CD8-positive, alpha-beta memory T cell (primary cell): Measurements from ENCODE around the gene TAGLN. TPM values are rescaled to one million over a fixed set of nuclear protein-coding genes. Genes with fewer than 3 reads are reported as not detected.

Experiments used
- CTCF ChIA-PET: fragments of 350-600 bp; sonication (Branson Sonifier 250); formaldehyde crosslinking; loops from one replicate; lab custom pipeline; 2021; ENCODE audit warnings: antibody characterized with exemption; lab: Charles Lee
- POLR2A ChIA-PET: fragments of 350-600 bp; sonication (Branson Sonifier 250); formaldehyde crosslinking; loops from one replicate; lab custom pipeline; 2021; ENCODE audit warnings: antibody characterized with exemption; lab: Charles Lee
- DNase-seq, 5 donors: peaks; one replicate each; pipeline versions ENCODE4 v3.0.0 to v3.0.0-alpha.2; 2020 to 2022; ENCODE audit warnings: mixed read lengths in 1 of 5
- H3K27ac ChIP-seq: one replicate; pipeline ENCODE4 v1.7.0; 2013; ENCODE audit warnings: low read depth, mild to moderate bottlenecking, low read length, moderate library complexity
- H3K27me3 ChIP-seq: 2 replicates; pipeline ENCODE4 v1.7.0; 2013; ENCODE audit warnings: low read length, mild to moderate bottlenecking; ENCODE audit not compliant: insufficient read depth, poor library complexity, severe bottlenecking
- H3K36me3 ChIP-seq: 2 replicates; pipeline ENCODE4 v1.7.0; 2013; ENCODE audit warnings: mild to moderate bottlenecking, low read length, moderate library complexity; ENCODE audit not compliant: insufficient read depth
- H3K4me1 ChIP-seq: 2 replicates; pipeline ENCODE4 v1.7.0; 2013; ENCODE audit warnings: mild to moderate bottlenecking, low read length, moderate library complexity; ENCODE audit not compliant: insufficient read depth
- H3K4me3 ChIP-seq: 2 replicates; pipeline ENCODE4 v1.7.0; 2013; ENCODE audit warnings: mild to moderate bottlenecking, low read length
- H3K9me3 ChIP-seq: 2 replicates; pipeline ENCODE4 v1.7.0; 2013; ENCODE audit warnings: mild to moderate bottlenecking, low read length
- H3K27ac Mint-ChIP-seq, 8 donors: one replicate each; pipeline ENCODE4 v1.8.0; 2020 to 2021; ENCODE audit warnings: mixed read lengths in 8 of 8, mild to moderate bottlenecking in 6 of 8, inconsistent platforms in 3 of 8, moderate library complexity in 3 of 8
- H3K27me3 Mint-ChIP-seq, 2 donors: one replicate each; pipeline ENCODE4 v1.8.0; 2020 to 2021; ENCODE audit warnings: mixed read lengths in 2 of 2, mild to moderate bottlenecking in 1 of 2, moderate library complexity in 1 of 2
- H3K36me3 Mint-ChIP-seq, 3 donors: one replicate each; pipeline ENCODE4 v1.8.0; 2020 to 2021; ENCODE audit warnings: mixed read lengths in 3 of 3, inconsistent platforms in 1 of 3, mild to moderate bottlenecking in 1 of 3
- H3K4me1 Mint-ChIP-seq, 3 donors: one replicate each; pipeline ENCODE4 v1.8.0; 2020 to 2021; ENCODE audit warnings: mixed read lengths in 3 of 3, inconsistent platforms in 1 of 3, mild to moderate bottlenecking in 1 of 3
- H3K4me3 Mint-ChIP-seq, 7 donors: one replicate each; pipeline ENCODE4 v1.8.0; 2020 to 2021; ENCODE audit warnings: mixed read lengths in 7 of 7, mild to moderate bottlenecking in 6 of 7, moderate library complexity in 4 of 7, inconsistent platforms in 2 of 7
- H3K9me3 Mint-ChIP-seq, 5 donors: one replicate each; pipeline ENCODE4 v1.8.0; 2020 to 2022; ENCODE audit warnings: mixed read lengths in 5 of 5, mild to moderate bottlenecking in 3 of 5, moderate library complexity in 2 of 5, inconsistent platforms in 1 of 5
- polyA plus RNA-seq: library from polyadenylated mRNA; unstranded; fragments of 300-500 nt; fragmentation: Illumina TruSeq; gene quantifications from one replicate; pipeline ENCODE4 v1.2.3, GENCODE V29; 2021
- total RNA-seq, 2 experiments: library from RNA; stranded (reverse); gene quantifications; one replicate each; pipeline ENCODE4 v1.2.3, GENCODE V29; 2021

TAGLN gene
- total and polyA plus RNA-seq, 3 experiments from 2014 or later: 0.35 to 2.2 (median 1.8) TPM

DNA sequence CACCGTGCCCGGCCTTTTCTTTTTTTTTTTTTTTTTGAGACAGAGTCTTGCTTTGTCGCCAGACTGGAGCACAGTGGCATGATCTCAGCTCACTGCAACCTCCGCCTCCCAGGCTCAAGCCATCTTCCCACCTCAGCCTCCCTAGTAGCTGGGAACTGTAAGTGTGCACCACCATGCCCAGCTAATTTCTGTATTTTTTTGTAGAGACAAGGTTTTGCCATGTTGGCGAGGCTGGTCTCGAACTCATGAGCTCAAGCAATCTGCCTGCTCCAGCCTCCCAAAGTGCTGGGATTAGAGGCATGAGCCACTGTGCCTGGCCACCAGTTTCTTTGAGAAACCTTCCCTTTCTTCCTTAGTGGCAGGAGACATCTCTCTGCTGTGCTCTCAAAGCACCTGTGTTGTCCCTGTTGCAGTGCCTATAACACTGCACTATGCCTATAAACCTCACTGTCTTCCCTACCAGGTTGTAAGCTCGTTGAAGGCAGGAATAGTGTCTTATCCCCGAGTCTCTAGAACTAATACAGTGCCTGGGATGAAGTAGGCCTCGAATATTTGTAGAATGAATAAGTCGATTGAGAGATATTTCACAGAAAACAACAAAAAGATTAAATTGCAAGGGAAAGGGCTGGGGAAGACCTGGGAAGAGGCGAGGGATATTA, 13.7 kb downstream of the TAGLN start:
- no peaks in the 10 kb centered on the region for H3K4me1 ChIP-seq
- no peaks in the 10 kb centered on the region for H3K27me3 ChIP-seq
- POLR2A ChIA-PET: interaction anchor here (0.7 kb wide), 1 partner anchor 254 kb away, joined by 8 read pairs; no protein-coding TSS in a partner anchor
- no peaks in the 10 kb centered on the region for H3K9me3 ChIP-seq
- peaks cover 0 to 74% (median 26%) of the 10 kb centered on the region in 3 donors for H3K36me3 Mint-ChIP-seq
- CTCF ChIA-PET: interaction anchor here (1.5 kb wide), 1 partner anchor 17 kb away, joined by 3 read pairs; no protein-coding TSS in a partner anchor
- H3K4me1 Mint-ChIP-seq: peaks cover 5 to 23% (median 9%) of the 10 kb centered on the region in 3 donors
- no peaks in the 10 kb centered on the region for H3K9me3 Mint-ChIP-seq
- H3K4me3 Mint-ChIP-seq: peak overlapping the region in 1 of 7 donors; percentile 13
- DNase-seq: no peak
- H3K36me3 ChIP-seq: peaks cover 49% of the 10 kb centered on the region
- H3K27me3 Mint-ChIP-seq: no peaks in the 10 kb centered on the region
- no peak overlapping the region for H3K27ac ChIP-seq
- peak overlapping the region in 2 of 8 donors; percentile 54 to 73 for H3K27ac Mint-ChIP-seq
- H3K4me3 ChIP-seq: no peak overlapping the region

GRCh38 chr11:117214404-117215110, 15.4 kb downstream of the TAGLN start:
- CTCF ChIA-PET: interaction anchor here (1.0 kb wide), 2 partner anchors 12 to 15 kb away, joined by 3 read pairs; no protein-coding TSS in a partner anchor
- Mint-ChIP-seq H3K27ac (peak overlapping the region in 7 of 8 donors; percentile 2 to 81 (median 73)), H3K4me3 (no peak overlapping the region), H3K9me3 (no peaks in the 10 kb centered on the region), H3K4me1 (peaks cover 5 to 23% (median 11%) of the 10 kb centered on the region in 3 donors), H3K27me3 (no peaks in the 10 kb centered on the region), H3K36me3 (peaks cover 0 to 85% (median 39%) of the 10 kb centered on the region in 3 donors)
- DNase-seq: no peak
- Histone ChIP-seq H3K27ac (no peak overlapping the region), H3K4me3 (no peak overlapping the region), H3K36me3 (peaks cover 67% of the 10 kb centered on the region), H3K27me3 (no peaks in the 10 kb centered on the region), H3K4me1 (no peaks in the 10 kb centered on the region), H3K9me3 (no peaks in the 10 kb centered on the region)
- POLR2A ChIA-PET: no interaction called here

- peaks cover 8 to 16% (median 11%) of the 10 kb centered on the region in 3 donors for H3K4me1 Mint-ChIP-seq
- H3K9me3 ChIP-seq: no peaks in the 10 kb centered on the region
- CTCF ChIA-PET: interaction anchor here (1.4 to 1.7 kb wide), 2 partner anchors 9 kb away, joined by 7 to 10 read pairs; no protein-coding TSS in a partner anchor
Observed at GRCh38 chr11:117217141-117218084, 18.2 kb downstream of the TAGLN start.

GRCh38 chr11:117218133-117218915, 19.2 kb downstream of the TAGLN start:
- CTCF ChIA-PET: interaction anchor here (1.4 kb wide), 1 partner anchor 8 kb away, joined by 7 read pairs; no protein-coding TSS in a partner anchor
- H3K27me3 Mint-ChIP-seq: peaks cover 0 to 1% of the 10 kb centered on the region in 2 donors
- Histone ChIP-seq H3K36me3 (peaks cover 84% of the 10 kb centered on the region), H3K27me3 (no peaks in the 10 kb centered on the region), H3K27ac (no peak overlapping the region), H3K4me1 (no peaks in the 10 kb centered on the region), H3K9me3 (no peaks in the 10 kb centered on the region), H3K4me3 (no peak overlapping the region)
- peaks cover 3 to 90% (median 29%) of the 10 kb centered on the region in 3 donors for H3K36me3 Mint-ChIP-seq
- H3K4me3 Mint-ChIP-seq: no peak overlapping the region
- peak overlapping the region in 3 of 8 donors; percentile 4 to 92 (median 60) for H3K27ac Mint-ChIP-seq
- no peak for DNase-seq
- POLR2A ChIA-PET: interaction anchor here (0.6 kb wide), 1 partner anchor 112 kb away, joined by 5 read pairs; no protein-coding TSS in a partner anchor
- no peaks in the 10 kb centered on the region for H3K9me3 Mint-ChIP-seq
- H3K4me1 Mint-ChIP-seq: peaks cover 8 to 11% (median 11%) of the 10 kb centered on the region in 3 donors

More at GRCh38 chr11:117217141-117218084, 18.2 kb downstream of the TAGLN start:
- peaks cover 0 to 1% of the 10 kb centered on the region in 2 donors for H3K27me3 Mint-ChIP-seq
- H3K4me1 ChIP-seq: no peaks in the 10 kb centered on the region
- POLR2A ChIA-PET: no interaction called here
- H3K4me3 ChIP-seq: no peak overlapping the region
- H3K9me3 Mint-ChIP-seq: no peaks in the 10 kb centered on the region
- peak overlapping the region in 6 of 8 donors; percentile 10 to 91 (median 77) for H3K27ac Mint-ChIP-seq
- H3K36me3 Mint-ChIP-seq: peaks cover 3 to 88% (median 32%) of the 10 kb centered on the region in 3 donors
- H3K4me3 Mint-ChIP-seq: no peak overlapping the region
- H3K27ac ChIP-seq: no peak overlapping the region
- no peak for DNase-seq
- H3K27me3 ChIP-seq: no peaks in the 10 kb centered on the region
- peaks cover 86% of the 10 kb centered on the region for H3K36me3 ChIP-seq

DNA sequence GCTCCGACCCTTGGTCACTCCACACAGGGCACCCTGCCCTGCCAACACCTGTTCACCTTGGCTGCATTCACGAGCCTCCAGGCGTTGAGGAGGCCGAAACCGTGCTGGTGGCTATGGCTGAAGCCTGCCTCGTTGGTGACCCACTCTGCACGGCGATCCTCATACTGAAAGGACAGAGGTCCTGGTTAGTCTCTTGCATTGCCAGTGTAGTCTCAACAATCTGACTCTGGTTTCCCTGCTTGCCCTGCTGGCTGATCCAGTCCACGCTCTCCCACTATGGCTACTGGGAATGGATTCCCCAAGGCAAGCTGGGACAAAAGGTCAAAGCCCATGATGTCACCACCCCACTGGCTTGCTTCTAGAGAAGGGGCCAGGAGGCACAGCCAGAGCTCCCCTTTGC, 19.8 kb downstream of the TAGLN start:
- Mint-ChIP-seq H3K4me3 (no peak overlapping the region), H3K9me3 (no peaks in the 10 kb centered on the region), H3K36me3 (peaks cover 3 to 92% (median 26%) of the 10 kb centered on the region in 3 donors), H3K27ac (peak overlapping the region in 2 of 8 donors; percentile 70 to 92), H3K27me3 (peaks cover 0 to 1% of the 10 kb centered on the region in 2 donors), H3K4me1 (peaks cover 7 to 11% (median 8%) of the 10 kb centered on the region in 3 donors)
- CTCF ChIA-PET: interaction anchor here (1.4 kb wide), 1 partner anchor 8 kb away, joined by 7 read pairs; no protein-coding TSS in a partner anchor
- Histone ChIP-seq H3K4me3 (no peak overlapping the region), H3K27ac (peak overlapping the region; percentile 12), H3K27me3 (no peaks in the 10 kb centered on the region), H3K9me3 (no peaks in the 10 kb centered on the region), H3K36me3 (peaks cover 87% of the 10 kb centered on the region), H3K4me1 (no peaks in the 10 kb centered on the region)
- no peak for DNase-seq
- POLR2A ChIA-PET: no interaction called here

DNA sequence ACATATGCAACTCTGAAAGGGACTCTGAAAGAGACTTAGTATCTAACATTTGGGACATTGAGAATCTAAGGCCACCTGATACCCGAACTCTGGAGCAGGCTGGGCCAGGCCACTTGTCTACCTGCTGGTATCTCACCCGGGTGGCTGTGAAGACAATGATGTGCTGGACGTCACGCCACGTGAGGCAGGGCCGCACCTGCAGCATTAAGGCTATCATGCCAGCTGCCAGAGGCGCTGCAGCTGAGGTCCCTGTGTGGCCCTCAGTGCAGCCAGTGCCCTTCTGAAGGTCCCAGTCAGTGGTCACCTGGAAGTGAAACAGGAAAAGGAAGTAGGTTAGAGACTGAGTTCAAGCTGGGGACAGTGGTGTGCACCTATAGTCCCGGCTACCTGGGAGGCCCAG, 20.3 kb downstream of the TAGLN start:
- no peaks in the 10 kb centered on the region for H3K27me3 ChIP-seq
- no peak for DNase-seq
- H3K27ac Mint-ChIP-seq: peak overlapping the region in 4 of 8 donors; percentile 60 to 92 (median 72)
- H3K4me3 ChIP-seq: no peak overlapping the region
- H3K4me1 ChIP-seq: no peaks in the 10 kb centered on the region
- no peak overlapping the region for H3K4me3 Mint-ChIP-seq
- peak overlapping the region; percentile 12 for H3K27ac ChIP-seq
- peaks cover 0 to 1% of the 10 kb centered on the region in 2 donors for H3K27me3 Mint-ChIP-seq
- H3K9me3 Mint-ChIP-seq: no peaks in the 10 kb centered on the region
- H3K9me3 ChIP-seq: no peaks in the 10 kb centered on the region
- ChIA-PET POLR2A (interaction anchor here (0.9 kb wide), 1 partner anchor 21 kb away, joined by 4 read pairs; no protein-coding TSS in a partner anchor), CTCF (no interaction called here)
- peaks cover 3 to 92% (median 22%) of the 10 kb centered on the region in 3 donors for H3K36me3 Mint-ChIP-seq
- H3K4me1 Mint-ChIP-seq: peaks cover 4 to 10% (median 8%) of the 10 kb centered on the region in 3 donors
- peaks cover 86% of the 10 kb centered on the region for H3K36me3 ChIP-seq
